ENCODE data around the gene CD83.
"Not testable (repeated sequence)": the region's sequence is repeated elsewhere in the genome, so short reads cannot be mapped to it uniquely, and the experiment has no call there.

CD83 gene

DNA sequence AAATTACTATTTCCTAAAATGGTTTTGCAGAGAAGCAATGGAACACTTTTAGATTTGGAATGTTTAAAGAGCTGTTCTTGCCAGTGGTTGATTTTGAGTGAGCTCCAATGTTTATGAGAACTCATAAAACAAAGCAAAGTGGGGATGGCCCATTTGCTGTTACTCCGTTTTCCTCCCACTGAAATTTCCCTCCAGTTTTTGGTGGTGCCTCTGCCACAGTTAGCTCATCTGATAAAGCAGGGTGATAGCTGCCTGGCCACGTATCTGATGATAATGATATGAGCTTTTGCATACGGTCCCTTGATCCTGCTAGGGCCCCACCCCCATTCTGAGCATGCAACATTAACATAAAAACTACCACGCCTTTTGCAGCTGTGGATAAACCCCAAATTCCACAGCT is 10.4 kb downstream of the CD83 start:
- DNase-seq: no peak

DNA sequence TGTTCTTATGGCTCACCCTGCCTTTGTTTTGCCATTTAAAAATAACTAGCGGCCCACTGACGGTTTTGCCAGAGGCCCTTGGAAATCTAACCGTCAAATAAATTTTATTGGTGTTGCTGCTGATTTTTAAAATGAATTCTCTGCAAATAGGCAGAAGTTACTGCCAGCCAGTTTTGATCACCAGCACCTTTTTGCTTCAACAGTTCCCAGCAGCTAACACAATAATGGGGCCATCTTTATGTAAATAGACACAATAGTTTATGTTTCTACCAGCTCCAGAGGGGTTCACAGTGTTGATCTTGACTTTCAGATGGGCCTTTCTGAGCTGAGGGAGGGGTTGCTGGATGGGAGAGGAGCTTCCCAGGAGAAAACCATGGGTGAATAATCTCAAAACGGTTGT is 11.2 kb downstream of the CD83 start:
- no peak for DNase-seq

GRCh38 chr6:14129575-14129974 is 12.0 kb downstream of the CD83 start:
- no peak for DNase-seq

GRCh38 chr6:14130435-14131075 is 13.0 kb downstream of the CD83 start:
- DNase-seq: no peak

DNA sequence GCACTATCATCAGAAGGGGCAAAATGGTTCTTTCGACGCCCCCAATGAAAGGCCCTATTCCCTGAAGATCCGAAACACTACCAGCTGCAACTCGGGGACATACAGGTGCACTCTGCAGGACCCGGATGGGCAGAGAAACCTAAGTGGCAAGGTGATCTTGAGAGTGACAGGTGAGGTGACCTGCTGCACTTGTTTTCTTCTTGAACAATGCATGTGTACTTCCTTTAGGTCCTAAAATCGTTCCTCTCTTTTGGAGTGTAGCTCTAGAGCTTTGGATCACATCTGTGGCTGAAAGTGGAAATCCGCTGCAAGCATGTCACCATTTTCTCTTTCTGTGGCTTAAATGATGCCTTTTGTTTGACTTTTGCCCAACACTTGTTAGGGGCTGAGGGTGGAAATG is 14.0 kb downstream of the CD83 start:
- no peak for DNase-seq

DNA sequence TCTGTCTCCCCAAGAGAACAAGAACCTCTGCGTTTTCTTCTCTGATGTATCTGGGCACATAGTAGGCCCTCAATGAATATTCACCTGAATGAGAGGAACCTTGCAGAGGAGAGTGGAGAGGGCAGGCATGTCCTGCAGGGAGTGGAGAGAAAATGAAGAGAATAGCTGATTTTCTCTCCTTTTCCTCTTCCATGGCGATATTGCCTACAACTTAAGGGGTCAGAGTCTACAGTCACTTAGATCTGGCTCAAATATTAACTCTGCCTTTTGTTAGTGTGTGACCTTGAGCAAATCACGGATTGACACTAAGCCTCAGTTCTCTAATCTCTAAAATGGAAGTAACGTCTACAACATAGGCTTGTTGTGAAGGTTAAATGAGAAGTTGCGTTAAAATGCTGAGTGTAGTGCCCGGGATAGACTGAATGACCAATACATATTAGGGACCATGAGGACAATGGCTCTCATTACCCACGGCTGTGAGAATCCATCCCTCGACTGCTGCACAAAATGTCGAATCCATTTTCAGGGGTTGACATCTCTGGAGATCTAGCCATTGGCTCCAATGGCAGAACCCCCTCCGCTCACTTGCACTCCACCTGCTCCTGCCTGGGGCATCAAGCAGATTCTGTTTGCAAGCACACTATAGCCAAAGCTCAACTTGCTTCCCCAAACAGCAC is 14.8 kb downstream of the CD83 start:
- DNase-seq: no peak

GRCh38 chr6:14132921-14133275 is 15.3 kb downstream of the CD83 start:
- DNase-seq: no peak

DNA sequence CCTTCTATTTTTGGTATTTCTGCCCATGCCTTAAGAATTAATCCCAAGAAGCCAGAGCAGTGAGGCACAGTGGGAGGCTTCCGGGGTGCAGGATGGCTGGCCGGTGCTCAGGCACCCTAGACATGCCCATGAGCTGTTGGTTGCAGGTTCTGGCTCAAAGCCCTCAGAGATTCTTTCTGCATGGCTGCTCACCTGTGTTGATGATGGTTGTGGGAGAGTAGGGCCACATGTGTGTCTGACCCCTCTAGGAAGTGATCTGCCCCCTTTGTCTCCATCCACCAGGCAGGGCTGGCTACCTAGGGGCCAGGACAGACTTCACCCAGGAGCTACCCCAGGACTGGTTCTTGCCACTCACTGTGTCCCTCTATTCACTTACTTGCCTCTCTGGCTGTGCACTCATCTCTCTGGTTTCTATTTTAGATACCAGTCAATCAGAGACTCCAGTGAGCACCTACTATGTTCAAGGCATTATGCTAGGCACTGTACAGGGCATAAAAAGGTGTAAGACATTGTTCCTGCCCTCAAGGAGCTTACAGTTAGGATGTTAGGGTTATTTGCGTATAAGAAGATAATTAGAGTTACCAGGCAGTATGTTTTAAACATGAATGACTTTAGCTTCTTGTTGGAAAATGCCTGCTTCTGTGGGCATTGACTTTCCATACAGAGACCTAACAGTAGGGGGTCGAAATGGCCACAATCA is 16.8 kb downstream of the CD83 start:
- no peak for DNase-seq

DNA sequence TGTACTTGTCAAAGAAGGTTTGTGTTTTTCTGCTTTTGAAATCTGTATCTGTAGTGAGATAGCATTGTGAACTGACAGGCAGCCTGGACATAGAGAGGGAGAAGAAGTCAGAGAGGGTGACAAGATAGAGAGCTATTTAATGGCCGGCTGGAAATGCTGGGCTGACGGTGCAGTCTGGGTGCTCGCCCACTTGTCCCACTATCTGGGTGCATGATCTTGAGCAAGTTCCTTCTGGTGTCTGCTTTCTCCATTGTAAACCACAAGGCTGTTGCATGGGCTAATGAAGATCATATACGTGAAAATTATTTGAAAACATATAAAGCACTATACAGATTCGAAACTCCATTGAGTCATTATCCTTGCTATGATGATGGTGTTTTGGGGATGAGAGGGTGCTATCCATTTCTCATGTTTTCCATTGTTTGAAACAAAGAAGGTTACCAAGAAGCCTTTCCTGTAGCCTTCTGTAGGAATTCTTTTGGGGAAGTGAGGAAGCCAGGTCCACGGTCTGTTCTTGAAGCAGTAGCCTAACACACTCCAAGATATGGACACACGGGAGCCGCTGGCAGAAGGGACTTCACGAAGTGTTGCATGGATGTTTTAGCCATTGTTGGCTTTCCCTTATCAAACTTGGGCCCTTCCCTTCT is 18.4 kb downstream of the CD83 start:
- no peak for DNase-seq

GRCh38 chr6:14138701-14139215 is 21.2 kb downstream of the CD83 start:
- no peak for DNase-seq

GRCh38 chr6:14141351-14142062 is 23.9 kb downstream of the CD83 start:
- no peak for DNase-seq

DNA sequence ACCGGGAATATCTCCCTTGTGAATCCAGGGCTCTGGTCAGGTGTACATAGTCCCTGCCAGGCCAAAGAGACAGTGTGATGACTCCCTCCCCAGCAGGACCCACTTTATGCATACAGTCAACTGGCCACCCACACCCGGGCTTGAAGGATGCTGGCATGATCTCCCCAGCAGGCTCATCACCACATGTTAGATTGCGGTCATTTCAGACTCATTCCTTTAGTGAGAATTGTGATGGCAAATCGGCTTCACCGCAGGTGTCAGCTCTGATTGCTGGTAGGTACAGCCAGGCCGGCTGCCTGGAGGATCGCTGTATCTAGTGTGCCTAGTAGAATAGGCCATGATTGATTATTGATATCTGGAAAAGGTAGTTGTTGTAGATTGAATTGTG is 24.5 kb downstream of the CD83 start:
- DNase-seq: no peak

- DNase-seq: no peak
Measured at GRCh38 chr6:14142511-14143223, 25.1 kb downstream of the CD83 start.

DNA sequence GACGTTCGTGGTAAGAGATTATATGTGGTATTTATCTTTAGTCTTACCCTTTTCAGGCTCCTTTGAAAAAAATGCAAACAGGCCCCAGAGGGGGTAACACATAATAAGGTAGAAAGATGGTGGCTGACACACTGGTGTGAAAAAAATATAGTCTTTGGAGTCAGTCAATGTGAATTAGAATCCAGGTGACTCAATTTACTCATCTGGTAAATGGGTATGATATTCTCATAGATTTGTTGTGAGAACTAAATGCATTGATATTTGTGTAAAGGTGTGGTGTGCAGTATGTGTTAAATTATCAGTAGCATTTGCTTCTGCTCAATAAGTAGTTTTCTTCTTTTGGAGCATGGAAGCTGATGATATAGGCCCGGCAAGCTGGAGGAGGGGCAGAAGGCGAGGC is 25.7 kb downstream of the CD83 start:
- DNase-seq: no peak

DNA sequence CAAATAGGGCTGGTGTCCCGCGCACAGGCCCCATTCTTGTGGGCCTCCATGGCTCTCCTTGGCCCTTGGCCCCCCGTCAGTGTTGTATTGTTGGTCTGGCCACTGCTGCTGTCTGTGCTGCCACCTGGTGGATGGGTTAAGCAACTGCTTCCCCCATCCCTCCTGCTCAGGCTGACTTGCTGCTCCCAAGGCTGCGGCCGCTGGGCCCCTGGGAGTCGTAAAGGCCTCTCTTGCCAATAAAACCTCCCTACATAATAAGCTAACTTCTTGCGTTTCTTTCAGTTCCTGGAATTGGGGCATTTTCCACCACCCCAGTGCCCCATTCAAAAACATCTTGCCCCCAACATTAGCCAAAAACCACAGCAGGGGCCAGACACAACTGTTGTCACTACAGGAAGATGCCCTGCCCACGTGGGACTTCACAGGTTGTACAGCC is 27.1 kb downstream of the CD83 start:
- DNase-seq: peak; percentile 71

DNA sequence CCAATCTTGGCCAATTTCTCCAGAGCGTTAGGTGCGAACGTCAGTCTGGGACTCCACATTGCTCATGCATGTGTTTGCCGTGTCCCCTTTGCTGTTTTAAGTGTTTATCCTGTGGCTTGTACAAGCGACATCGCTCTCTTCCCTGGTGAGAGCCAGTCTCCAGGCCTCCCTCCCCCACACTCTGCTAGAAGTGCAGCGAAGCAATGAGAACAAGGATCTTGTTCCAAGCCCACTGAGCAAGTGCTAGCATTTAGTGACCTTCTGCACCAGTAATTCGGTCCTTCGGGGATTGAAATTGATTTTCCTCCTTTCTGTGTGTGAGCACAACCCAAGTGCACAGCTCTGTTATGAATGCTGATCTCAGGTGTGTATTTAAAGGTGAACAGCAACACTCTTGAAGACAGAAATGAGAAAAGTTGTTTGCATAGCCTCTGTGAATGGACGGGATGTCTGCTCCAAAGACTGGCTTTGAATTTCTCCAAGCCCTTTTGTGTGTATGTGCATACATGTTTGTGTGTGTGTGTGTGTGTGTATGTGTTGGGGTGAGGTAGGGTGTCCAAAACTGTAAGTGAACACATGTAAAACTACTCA is 29.0 kb downstream of the CD83 start:
- DNase-seq: no peak

DNA sequence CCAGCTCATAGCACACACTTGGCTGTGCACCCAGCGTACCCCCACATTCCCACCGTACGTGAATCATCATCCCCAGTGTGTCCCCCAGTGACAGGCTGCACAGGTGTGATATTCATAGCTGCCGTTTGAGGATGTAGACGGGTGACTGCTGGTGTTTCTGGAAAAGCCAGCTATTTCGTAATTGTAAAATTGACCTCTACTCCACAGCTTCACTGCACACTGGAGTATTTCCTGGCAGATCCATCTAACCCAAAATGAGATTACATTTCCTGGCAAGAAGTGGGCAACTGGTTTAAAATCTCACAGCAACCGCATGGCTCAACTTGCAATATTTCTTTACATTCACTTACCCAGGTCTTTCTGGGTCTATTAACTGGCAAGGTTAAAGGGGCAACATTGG is 30.3 kb downstream of the CD83 start:
- no peak for DNase-seq

DNA sequence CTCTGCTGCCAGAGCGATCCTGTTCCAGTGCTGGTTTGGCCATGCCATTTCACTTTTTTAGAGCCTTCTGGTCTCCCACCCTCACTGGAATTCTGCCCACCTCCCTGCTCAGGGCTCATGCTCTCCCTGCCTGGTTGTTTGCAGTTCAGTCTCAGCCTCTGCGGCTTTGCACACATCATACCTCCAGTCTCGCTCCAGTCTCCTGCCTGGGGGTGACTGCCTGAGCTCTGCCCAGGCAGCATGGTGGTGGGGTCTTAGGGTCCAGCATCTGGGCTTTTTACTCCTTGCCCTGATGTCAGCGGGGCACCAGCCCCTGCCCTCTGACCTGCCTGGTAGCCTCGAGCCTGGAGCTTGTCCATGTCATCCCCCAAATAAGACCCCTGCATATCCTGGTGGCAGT is 30.9 kb downstream of the CD83 start:
- no peak for DNase-seq

GRCh38 chr6:14149053-14149738 is 31.6 kb downstream of the CD83 start:
- no peak for DNase-seq

- no peak for DNase-seq
Measured at GRCh38 chr6:14149739-14150130, 32.2 kb downstream of the CD83 start.

DNA sequence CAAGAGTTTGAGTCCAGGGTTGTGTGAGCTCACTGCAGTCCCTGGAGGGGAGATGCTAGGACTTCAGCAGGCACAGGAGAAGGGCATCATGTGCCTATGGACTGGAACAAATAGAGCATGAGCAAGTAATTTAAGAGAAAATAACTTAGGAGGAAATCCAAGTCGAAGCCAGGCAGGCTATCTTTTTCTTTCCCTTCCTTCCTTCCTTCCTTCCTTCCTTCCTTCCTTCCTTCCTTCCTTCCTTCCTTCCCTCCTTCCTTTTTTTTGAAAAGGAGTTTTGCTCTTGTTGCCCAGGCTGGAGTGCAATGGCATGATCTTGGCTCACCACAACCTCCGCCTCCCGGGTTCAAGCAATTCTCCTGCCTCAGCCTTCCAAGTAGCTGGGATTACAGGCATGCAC is 33.7 kb downstream of the CD83 start:
- not testable (repeated sequence) for DNase-seq

All from activated T-cell treated with anti-CD3 and anti-CD28 coated beads, Interleukin-2, amount 50 U/mL, for 1 hour (primary cell).